Testis (tissue), 3 donors: ENCODE results near the gene IL12B. TPM values are rescaled to one million over a fixed set of nuclear protein-coding genes. Genes with fewer than 3 reads are reported as not detected.
"Not testable (repeated sequence)": the region's sequence is repeated elsewhere in the genome, so short reads cannot be mapped to it uniquely, and the experiment has no call there.

ENCODE experiments used
- DNase-seq: peaks from one replicate; pipeline ENCODE4 v3.0.0-alpha.2; 2019
- H3K27ac ChIP-seq, 2 donors: fragments of 200-600 bp; sonication (generic); one replicate each; pipeline ENCODE4 v1.5.1; 2019
- H3K27me3 ChIP-seq: fragments of 200-600 bp; sonication (generic); one replicate; pipeline ENCODE4 v1.5.1; 2019
- H3K36me3 ChIP-seq: fragments of 200-600 bp; sonication (generic); one replicate; pipeline ENCODE4 v1.5.1; 2017; ENCODE audit warnings: low read depth; ENCODE audit errors: missing control alignments
- H3K4me1 ChIP-seq: fragments of 200-600 bp; sonication (generic); one replicate; pipeline ENCODE4 v1.5.1; 2019
- H3K4me3 ChIP-seq, 2 donors: fragments of 200-600 bp; sonication (generic); one replicate each; pipeline ENCODE4 v1.5.1; 2017 to 2019
- H3K9me3 ChIP-seq: fragments of 200-600 bp; sonication (generic); one replicate; pipeline ENCODE4 v1.5.1; 2017
- CTCF ChIP-seq, 3 experiments: fragments of 450-650 bp in 2 of 3; fragments of 200-600 bp in 1 of 3; sonication (generic) in 1 of 3; IDR thresholded peaks; one replicate each; pipeline ENCODE4 v1.5.1; 2016 to 2019; ENCODE audit warnings: antibody characterized with exemption in 3 of 3, mild to moderate bottlenecking in 2 of 3, moderate library complexity in 1 of 3
- POLR2A ChIP-seq: fragments of 450-650 bp; IDR thresholded peaks from one replicate; pipeline ENCODE4 v1.6.1; 2017; ENCODE audit warnings: antibody characterized with exemption, mild to moderate bottlenecking, moderate library complexity
- WGBS, 2 donors: methylation state at CpG; one replicate each; pipeline ENCODE4 v1.1.5; 2018; 5-methylcytosine and 5-hydroxymethylcytosine counted together
- intact Hi-C: fragments of 100-400 bp; cut with DNase I; formaldehyde crosslinking; loops from one replicate; pipeline ENCODE4 v1.15.1; 2023; ENCODE audit warnings: low total_unique reads
- polyA plus RNA-seq: library from polyadenylated mRNA; stranded (reverse); fragments of 350-450 nt; fragmentation: Illumina TruSeq; extraction: RNeasy Lipid Tissue Mini Kit (QIAGEN cat#74804); gene quantifications from one replicate; pipeline ENCODE4 v1.2.3, GENCODE V29; 2014; ENCODE audit warnings: low read depth, low replicate concordance; ENCODE audit not compliant: insufficient read depth
- total RNA-seq, 2 donors: library from RNA; depleted of rRNA; stranded (reverse); fragments of >200 nt; gene quantifications; one replicate each; pipeline ENCODE4 v1.2.3, GENCODE V29; 2016

The IL12B gene
- total and polyA plus RNA-seq, 3 donors from 2014 or later, result 0.15 TPM; not detected in 2

GRCh38 chr5:159359408-159359807 is 29.1 kb upstream of the IL12B start:
- 92 to 93% methylated on average over 2 of the region's 2 CpGs for WGBS, 2 donors
- Histone ChIP-seq H3K4me3 (no peak overlapping the region), H3K27ac (no peak overlapping the region), H3K27me3 (no peaks in the 10 kb centered on the region), H3K36me3 (no peaks in the 10 kb centered on the region), H3K9me3 (no peaks in the 10 kb centered on the region), H3K4me1 (no peaks in the 10 kb centered on the region)
- no peak for TF ChIP-seq POLR2A
- TF ChIP-seq CTCF (IDR thresholded peaks at IDR 0.05), result no peak
- DNase-seq, result no peak
- intact Hi-C loops, result no loop called here

- Histone ChIP-seq H3K36me3 (no peaks in the 10 kb centered on the region), H3K27me3 (no peaks in the 10 kb centered on the region), H3K9me3 (no peaks in the 10 kb centered on the region), H3K4me1 (no peaks in the 10 kb centered on the region), H3K4me3 (no peak overlapping the region), H3K27ac (no peak overlapping the region)
- intact Hi-C loops, result no loop called here
- no peak for DNase-seq
- TF ChIP-seq POLR2A (no peak), CTCF (IDR thresholded peaks at IDR 0.05) (no peak)
- 76 to 86% methylated on average over 4 of the region's 4 CpGs for WGBS, 2 donors
Observed at GRCh38 chr5:159353661-159354252, 23.5 kb upstream of the IL12B start.

- H3K4me1 ChIP-seq, H3K4me3 ChIP-seq, H3K9me3 ChIP-seq, intact Hi-C loops, H3K27ac ChIP-seq, DNase-seq, H3K36me3 ChIP-seq, H3K27me3 ChIP-seq: not testable (repeated sequence)
Observed at GRCh38 chr5:159350644-159351043, 20.4 kb upstream of the IL12B start.

DNA sequence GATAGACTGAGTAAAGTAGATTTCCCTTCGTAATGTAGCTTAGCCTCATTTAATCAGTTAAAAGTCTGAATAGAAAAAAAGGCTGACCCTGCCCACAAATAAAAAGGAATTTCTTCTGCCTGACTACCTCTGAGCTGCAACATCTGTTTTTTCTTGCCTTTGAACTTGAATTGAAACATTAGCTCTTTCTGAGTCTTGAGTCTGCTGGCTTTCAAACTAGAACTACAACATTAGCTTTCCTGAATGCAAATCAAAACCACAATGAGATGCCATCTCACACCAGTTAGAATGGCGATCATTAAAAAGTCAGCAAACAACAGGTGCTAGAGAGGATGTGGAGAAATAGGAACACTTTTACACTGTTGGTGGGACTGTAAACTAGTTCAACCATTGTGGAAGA is 19.9 kb upstream of the IL12B start:
- H3K27ac ChIP-seq, H3K36me3 ChIP-seq, intact Hi-C loops, H3K9me3 ChIP-seq, H3K4me1 ChIP-seq, H3K4me3 ChIP-seq, H3K27me3 ChIP-seq, DNase-seq: not testable (repeated sequence)
- 87 to 88% methylated on average over 2 of the region's 2 CpGs for WGBS, 2 donors

GRCh38 chr5:159345861-159346260 is 15.6 kb upstream of the IL12B start:
- 80 to 89% methylated on average over 4 of the region's 4 CpGs for WGBS, 2 donors
- no peaks in the 10 kb centered on the region for H3K27me3 ChIP-seq
- no peaks in the 10 kb centered on the region for H3K4me1 ChIP-seq
- H3K27ac ChIP-seq, result no peak overlapping the region
- DNase-seq, result no peak
- H3K4me3 ChIP-seq, result no peak overlapping the region
- intact Hi-C loops, result no loop called here
- no peaks in the 10 kb centered on the region for H3K9me3 ChIP-seq
- no peaks in the 10 kb centered on the region for H3K36me3 ChIP-seq
- TF ChIP-seq POLR2A (no peak), CTCF (IDR thresholded peaks at IDR 0.05) (no peak)

DNA sequence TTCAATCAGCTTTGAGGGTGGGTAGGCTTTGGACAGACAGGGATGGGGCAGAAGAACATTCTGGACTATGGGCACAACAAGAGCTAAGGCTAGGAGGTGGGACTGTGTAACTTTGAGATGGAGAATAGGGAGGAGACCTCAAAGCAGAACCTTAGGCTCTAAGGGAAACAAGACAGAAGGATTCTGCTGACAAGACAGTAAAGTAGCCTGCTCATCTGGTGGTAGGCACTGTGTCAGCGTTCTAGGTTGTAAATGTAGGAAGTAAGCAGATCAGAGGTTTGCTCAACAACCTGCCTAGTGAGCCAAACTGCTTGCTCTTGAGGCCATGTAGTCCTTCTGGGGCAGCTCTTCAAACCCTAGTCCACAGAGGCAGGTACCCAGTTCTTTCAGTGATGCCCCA is 15.0 kb upstream of the IL12B start:
- H3K36me3 ChIP-seq, result no peaks in the 10 kb centered on the region
- no peaks in the 10 kb centered on the region for H3K27me3 ChIP-seq
- no peaks in the 10 kb centered on the region for H3K9me3 ChIP-seq
- intact Hi-C loops, result no loop called here
- TF ChIP-seq POLR2A, result no peak
- TF ChIP-seq CTCF (IDR thresholded peaks at IDR 0.05), result no peak
- WGBS, 2 donors, result 0 to 29% methylated on average over 1 of the region's 1 CpG
- H3K27ac ChIP-seq, result no peak overlapping the region
- DNase-seq, result no peak
- no peaks in the 10 kb centered on the region for H3K4me1 ChIP-seq
- no peak overlapping the region for H3K4me3 ChIP-seq
